ENCODE data around the gene NFASC.

Gene NFASC

GRCh38 chr1:204959836-204960235 is 89.2 kb downstream of the NFASC start:
- DNase-seq (ENCODE audit: low spot score): no peak

- no peak for DNase-seq (ENCODE audit: low spot score)
These were observed 89.9 kb downstream of the NFASC start for GRCh38 chr1:204960306-204961125.

GRCh38 chr1:204961765-204962419 is 91.2 kb downstream of the NFASC start:
- no peak for DNase-seq (ENCODE audit: low spot score)

GRCh38 chr1:204962742-204963632 is 92.3 kb downstream of the NFASC start:
- no peak for DNase-seq (ENCODE audit: low spot score)

- DNase-seq (ENCODE audit: low spot score): no peak
These were observed 96.8 kb downstream of the NFASC start for GRCh38 chr1:204967451-204967850.

- no peak for DNase-seq (ENCODE audit: low spot score)
These were observed 97.5 kb downstream of the NFASC start for GRCh38 chr1:204968135-204968534.

- no peak for DNase-seq (ENCODE audit: low spot score)
These were observed 98.3 kb downstream of the NFASC start for GRCh38 chr1:204968951-204969350.

GRCh38 chr1:204970937-204971336 is 100.3 kb downstream of the NFASC start:
- DNase-seq (ENCODE audit: low spot score): no peak

GRCh38 chr1:204971517-204972336 is 101.1 kb downstream of the NFASC start:
- no peak for DNase-seq (ENCODE audit: low spot score)

- no peak for DNase-seq (ENCODE audit: low spot score)
These were observed 101.8 kb downstream of the NFASC start for GRCh38 chr1:204972426-204972825.

- no peak for DNase-seq (ENCODE audit: low spot score)
These were observed 102.8 kb downstream of the NFASC start for GRCh38 chr1:204973449-204973848.

- DNase-seq (ENCODE audit: low spot score): no peak
These were observed 103.7 kb downstream of the NFASC start for GRCh38 chr1:204974327-204974726.

- no peak for DNase-seq (ENCODE audit: low spot score)
These were observed 104.4 kb downstream of the NFASC start for GRCh38 chr1:204975021-204975420.

- peak; percentile 79 for DNase-seq (ENCODE audit: low spot score)
These were observed 105.0 kb downstream of the NFASC start for GRCh38 chr1:204975568-204976235.

- no peak for DNase-seq (ENCODE audit: low spot score)
These were observed 106.0 kb downstream of the NFASC start for GRCh38 chr1:204976646-204977045.

GRCh38 chr1:204977318-204977717 is 106.7 kb downstream of the NFASC start:
- DNase-seq (ENCODE audit: low spot score): no peak

- no peak for DNase-seq (ENCODE audit: low spot score)
These were observed 108.1 kb downstream of the NFASC start for GRCh38 chr1:204978782-204979181.

- DNase-seq (ENCODE audit: low spot score): no peak
These were observed 108.6 kb downstream of the NFASC start for GRCh38 chr1:204979306-204979705.

GRCh38 chr1:204979891-204980649 is 109.4 kb downstream of the NFASC start:
- no peak for DNase-seq (ENCODE audit: low spot score)

- DNase-seq (ENCODE audit: low spot score): no peak
These were observed 110.3 kb downstream of the NFASC start for GRCh38 chr1:204980840-204981405.

All from HuH-7 (cell line).